GM12878 (cell line): Measurements from ENCODE around the gene TNIP2. TPM values are rescaled to one million over a fixed set of nuclear protein-coding genes. Genes with fewer than 3 reads are reported as not detected.

ENCODE experiments used
- ATAC-seq: fragments of 200-7000 bp; cut with Tn5 transposase; 3 replicates; pipeline ENCODE4 v1.9.1; 2020; ENCODE audit warnings: mild to moderate bottlenecking, moderate library complexity
- BruUV-seq: library from RNA; stranded (reverse); fragments of 400-500 nt; replicated peaks from 2 replicates; lab custom pipeline; 2021; lab: Mats Ljungman, UMichigan
- CTCF ChIA-PET: fragments of 300-600 bp; sonication (Branson Sonifier 250); formaldehyde crosslinking; extraction: SDS; loops from one replicate; lab custom pipeline; 2021; ENCODE audit warnings: inconsistent platforms; lab: Yijun Ruan, JAX
- POLR2A ChIA-PET: fragments of 350-600 bp; formaldehyde crosslinking; extraction: SDS; loops from one replicate; lab custom pipeline; 2021; ENCODE audit warnings: inconsistent platforms; lab: Charles Lee
- RAD21 ChIA-PET: fragments of 300-600 bp; sonication (Branson Sonifier 250); formaldehyde crosslinking; loops from one replicate; lab custom pipeline; 2023; ENCODE audit warnings: antibody characterized with exemption; ENCODE audit not compliant: unreplicated experiment; lab: Charles Lee
- SMC1A ChIA-PET: fragments of 300-600 bp; sonication (Branson Sonifier 250); formaldehyde crosslinking; loops from one replicate; lab custom pipeline; 2023; ENCODE audit not compliant: unreplicated experiment, uncharacterized antibody; lab: Charles Lee
- DNase-seq: peaks from one replicate; pipeline ENCODE4 v3.0.0-alpha.2; 2011; ENCODE audit warnings: low read depth, low spot score
- FAIRE-seq: peaks from 3 replicates; lab custom pipeline; 2011; peaks lifted over from hg19 to GRCh38; lab: Jason Lieb, UNC
- H2AFZ ChIP-seq: 2 replicates; pipeline ENCODE4 v1.6.0; 2011; ENCODE audit warnings: low read depth, low read length, control low read depth; ENCODE audit not compliant: control insufficient read depth
- H3K27ac ChIP-seq: 2 replicates; pipeline ENCODE4 v1.5.1; 2011; ENCODE audit warnings: control low read depth; ENCODE audit not compliant: control insufficient read depth, insufficient read depth
- H3K27me3 ChIP-seq, 2 experiments: replicated peaks in 1 of 2; 2 replicates each; pipeline versions ENCODE4 v1.6.0 to v1.6.1; 2011; ENCODE audit warnings: low read length in 1 of 2; ENCODE audit not compliant: control insufficient read depth in 2 of 2, insufficient read depth in 2 of 2
- H3K36me3 ChIP-seq, 2 experiments: 2 replicates each; pipeline ENCODE4 v1.5.1; 2011; ENCODE audit warnings: low read length in 1 of 2; ENCODE audit not compliant: control insufficient read depth in 2 of 2, insufficient read depth in 2 of 2
- H3K4me1 ChIP-seq: 2 replicates; pipeline ENCODE4 v1.6.1; 2011; ENCODE audit warnings: mild to moderate bottlenecking, low read length, moderate library complexity, mixed read lengths; ENCODE audit not compliant: control insufficient read depth, insufficient read depth
- H3K4me2 ChIP-seq: 2 replicates; pipeline ENCODE4 v1.6.0; 2011; ENCODE audit warnings: control low read depth; ENCODE audit not compliant: control insufficient read depth, insufficient read depth
- H3K4me3 ChIP-seq: fragments of 200-600 bp; sonication (generic); 2 replicates; pipeline ENCODE4 v1.5.1; 2016
- H3K79me2 ChIP-seq: 2 replicates; pipeline ENCODE4 v1.6.0; 2011; ENCODE audit warnings: low read length; ENCODE audit not compliant: control insufficient read depth, insufficient read depth
- H3K9ac ChIP-seq: 2 replicates; pipeline ENCODE4 v1.8.0; 2011; ENCODE audit warnings: low read length, control low read depth, mixed read lengths; ENCODE audit not compliant: control insufficient read depth, insufficient read depth
- H3K9me3 ChIP-seq: replicated peaks from 3 replicates; pipeline ENCODE4 v1.5.1; 2011; ENCODE audit warnings: mild to moderate bottlenecking, low read length; ENCODE audit not compliant: control insufficient read depth, insufficient read depth
- H4K20me1 ChIP-seq: 2 replicates; pipeline ENCODE4 v1.6.0; 2011; ENCODE audit not compliant: control insufficient read depth, insufficient read depth
- BCL3 ChIP-seq: IDR thresholded peaks from 2 replicates; pipeline ENCODE4 v1.6.1; 2011; ENCODE audit warnings: borderline replicate concordance, low read depth, mild to moderate bottlenecking, moderate library complexity, low read length; ENCODE audit not compliant: insufficient read depth, poor library complexity, severe bottlenecking
- DPF2 ChIP-seq: fragments of 450-650 bp; IDR thresholded peaks from 2 replicates; pipeline ENCODE4 v1.6.1; 2017; ENCODE audit warnings: mild to moderate bottlenecking
- IKZF2 ChIP-seq, 2 experiments: fragments of 450-650 bp; IDR thresholded peaks; 2 replicates each; pipeline ENCODE4 v1.6.1; 2017; ENCODE audit warnings: mild to moderate bottlenecking in 2 of 2, moderate library complexity in 2 of 2
- IRF4 ChIP-seq: IDR thresholded peaks from 2 replicates; pipeline ENCODE4 v1.6.1; 2011; ENCODE audit warnings: low read depth, low read length
- KAT2A ChIP-seq: conservative IDR thresholded peaks from 2 replicates; pipeline ENCODE4 v1.6.1; 2011; ENCODE audit warnings: low read depth, low read length; ENCODE audit not compliant: control insufficient read depth
- MEF2A ChIP-seq: IDR thresholded peaks from 2 replicates; pipeline ENCODE4 v1.6.1; 2011; ENCODE audit warnings: low read depth, mild to moderate bottlenecking, low read length, moderate library complexity; ENCODE audit not compliant: insufficient read depth
- NFXL1 ChIP-seq: fragments of 450-650 bp; IDR thresholded peaks from 2 replicates; pipeline ENCODE4 v1.6.1; 2017; ENCODE audit warnings: antibody characterized with exemption, mild to moderate bottlenecking, borderline replicate concordance
- SRF ChIP-seq, 2 experiments: IDR thresholded peaks; 2 replicates each; pipeline ENCODE4 v1.6.1; 2011; ENCODE audit warnings: low read depth in 2 of 2, low read length in 2 of 2, mild to moderate bottlenecking in 1 of 2, moderate library complexity in 1 of 2
- USF2 ChIP-seq: IDR thresholded peaks from 2 replicates; pipeline ENCODE4 v1.6.1; 2011; ENCODE audit warnings: low read depth, low read length, improper control_type of control experiment, borderline replicate concordance
- YY1 ChIP-seq: IDR thresholded peaks from 2 replicates; pipeline ENCODE4 v1.6.1; 2011; ENCODE audit warnings: low read depth, mild to moderate bottlenecking, low read length
- ZBTB11 ChIP-seq: fragments of 450-650 bp; formaldehyde crosslinking; IDR thresholded peaks from 2 replicates; pipeline ENCODE4 v1.5.0; 2022; ENCODE audit warnings: mild to moderate bottlenecking, missing genetic modification characterization
- ZNF274 ChIP-seq: IDR thresholded peaks from one replicate; pipeline ENCODE4 v1.8.0; 2011; ENCODE audit not compliant: insufficient read length, insufficient read depth
- ZNF687 ChIP-seq: fragments of 450-650 bp; IDR thresholded peaks from 2 replicates; pipeline ENCODE4 v1.6.1; 2017; ENCODE audit warnings: mild to moderate bottlenecking, moderate library complexity
- WGBS: methylation state at CpG from one replicate; pipeline ENCODE4 v1.1.6; 2016; ENCODE audit warnings: low lambda C conversion rate; ENCODE audit not compliant: insufficient replicate concordance, insufficient coverage; ENCODE audit errors: missing lambda C conversion rate; 5-methylcytosine and 5-hydroxymethylcytosine counted together
- in situ Hi-C: fragments of 300-500 bp; cut with MboI; formaldehyde crosslinking; loops from 9 replicates; pipeline ENCODE4 v1.14.3; 2018; ENCODE audit warnings: mixed read lengths
- intact Hi-C: fragments of 100-400 bp; cut with micrococcal nuclease; formaldehyde crosslinking; loops from one replicate; pipeline ENCODE4 v1.14.2; 2022; ENCODE audit not compliant: unreplicated experiment
- polyA plus RNA-seq, 11 experiments: library from polyadenylated mRNA; depleted of rRNA in 4 of 11; unstranded in 6 of 11; stranded (reverse) in 5 of 11; fragments of >200 nt; fragmentation: Nextera tagmentation in 4 of 11; fragmentation: Illumina TruSeq in 1 of 11; extraction: Ambion mirVana in 4 of 11; extraction: Trizol in 1 of 11; gene quantifications; 1 replicate in 1 of 11; 2 replicates in 10 of 11; pipeline versions ENCODE4 v1.2.1 to v1.2.3, GENCODE V29; 2011 to 2016; ENCODE audit warnings: inconsistent platforms in 2 of 11, missing spikeins in 2 of 11, low read depth in 1 of 11
- total RNA-seq, 4 experiments: library from RNA; depleted of rRNA in 3 of 4; stranded (reverse); fragments of >200 nt in 3 of 4; fragmentation: Illumina TruSeq in 1 of 4; extraction: Trizol in 1 of 4; gene quantifications; 2 replicates each; pipeline versions ENCODE4 v1.2.1 to v1.2.3, GENCODE V29; 2013 to 2021

Gene TNIP2
- total and polyA plus RNA-seq, 10 of the 15 experiments (the other 5 are each of a cell fraction or from before 2014, with no cell fraction given) = 1.4 to 64.9 (median 45.5) TPM

GRCh38 chr4:2691952-2692435, 64.1 kb downstream of the TNIP2 start:
- H3K79me2 ChIP-seq = no peaks in the 10 kb centered on the region; the same call in 1 of the 2 replicates
- no peaks in the 10 kb centered on the region for H3K9me3 ChIP-seq
- H3K27me3 ChIP-seq = no peaks in the 10 kb centered on the region
- intact Hi-C loops = loop anchor here (1.0 kb wide), 1 partner anchor 54 kb away; no protein-coding TSS in a partner anchor
- peaks cover 50% of the 10 kb centered on the region for H3K4me1 ChIP-seq
- peaks cover 26% of the 10 kb centered on the region in 2 experiments for H3K36me3 ChIP-seq
- FAIRE-seq = no peak
- in situ Hi-C loops = no loop called here
- RAD21 ChIA-PET = interaction anchor here (0.6 to 4.1 kb wide), 4 partner anchors 55 to 156 kb away, joined by 3 to 25 read pairs (median 9); partner anchors contain the start of gene FAM193A
- POLR2A ChIA-PET = interaction anchor here (3.5 kb wide), 1 partner anchor 55 kb away, joined by 16 read pairs; no protein-coding TSS in a partner anchor
- H4K20me1 ChIP-seq = no peaks in the 10 kb centered on the region
- H3K4me2 ChIP-seq = peak overlapping the region; percentile 46
- H2AFZ ChIP-seq = no peak overlapping the region
- SMC1A ChIA-PET = interaction anchor here (0.8 to 4.0 kb wide), 6 partner anchors 13 to 138 kb away, joined by 3 to 23 read pairs (median 4); no protein-coding TSS in a partner anchor
- DNase-seq = peak; percentile 28
- BruUV-seq = no TSS peak
- H3K27ac ChIP-seq = peak overlapping the region; percentile 69
- no peak overlapping the region for H3K4me3 ChIP-seq
- peak; percentile 41 for ATAC-seq
- CTCF ChIA-PET = interaction anchor here (0.7 to 2.0 kb wide), 3 partner anchors 9 to 93 kb away, joined by 4 to 5 read pairs (median 4); no protein-coding TSS in a partner anchor
- WGBS = 5% methylated on average over 7 of the region's 7 CpGs
- no peak overlapping the region; the same call in 1 of the 2 replicates for H3K9ac ChIP-seq
- no peak for TF ChIP-seq BCL3
- no peak for TF ChIP-seq SRF (IDR thresholded peaks at IDR 0.05; ENCODE audit: low read depth in 2 of 2, low read length in 2 of 2)
- peak; percentile 34 to 41; a peak in 3 of 4 replicates for TF ChIP-seq IKZF2 (IDR thresholded peaks at IDR 0.05)
- TF ChIP-seq DPF2 = no peak
- peak; percentile 72 for TF ChIP-seq YY1
- TF ChIP-seq ZBTB11 (CRISPR knock-in tag) = no peak
- TF ChIP-seq IRF4 = no peak
- no peak for TF ChIP-seq USF2
- TF ChIP-seq ZNF687 = peak; percentile 73
- TF ChIP-seq KAT2A = no peak
- no peak for TF ChIP-seq ZNF274
- TF ChIP-seq MEF2A = no peak
- no peak for TF ChIP-seq NFXL1
